GM12878 (cell line): ENCODE measurements around the gene NPLOC4. TPM values are rescaled to one million over a fixed set of nuclear protein-coding genes. Genes with fewer than 3 reads are reported as not detected.

Experiments
- ATAC-seq: fragments of 200-7000 bp; cut with Tn5 transposase; 3 replicates; pipeline ENCODE4 v1.9.1; 2020; ENCODE audit warnings: mild to moderate bottlenecking, moderate library complexity
- BruUV-seq: library from RNA; stranded (reverse); fragments of 400-500 nt; replicated peaks from 2 replicates; lab custom pipeline; 2021; lab: Mats Ljungman, UMichigan
- CTCF ChIA-PET: fragments of 300-600 bp; sonication (Branson Sonifier 250); formaldehyde crosslinking; extraction: SDS; loops from one replicate; lab custom pipeline; 2021; ENCODE audit warnings: inconsistent platforms; lab: Yijun Ruan, JAX
- POLR2A ChIA-PET: fragments of 350-600 bp; formaldehyde crosslinking; extraction: SDS; loops from one replicate; lab custom pipeline; 2021; ENCODE audit warnings: inconsistent platforms; lab: Charles Lee
- RAD21 ChIA-PET: fragments of 300-600 bp; sonication (Branson Sonifier 250); formaldehyde crosslinking; loops from one replicate; lab custom pipeline; 2023; ENCODE audit warnings: antibody characterized with exemption; ENCODE audit not compliant: unreplicated experiment; lab: Charles Lee
- SMC1A ChIA-PET: fragments of 300-600 bp; sonication (Branson Sonifier 250); formaldehyde crosslinking; loops from one replicate; lab custom pipeline; 2023; ENCODE audit not compliant: unreplicated experiment, uncharacterized antibody; lab: Charles Lee
- DNase-seq: peaks from one replicate; pipeline ENCODE4 v3.0.0-alpha.2; 2011; ENCODE audit warnings: low read depth, low spot score
- FAIRE-seq: peaks from 3 replicates; lab custom pipeline; 2011; peaks lifted over from hg19 to GRCh38; lab: Jason Lieb, UNC
- H2AFZ ChIP-seq: 2 replicates; pipeline ENCODE4 v1.6.0; 2011; ENCODE audit warnings: low read depth, low read length, control low read depth; ENCODE audit not compliant: control insufficient read depth
- H3K27ac ChIP-seq: 2 replicates; pipeline ENCODE4 v1.5.1; 2011; ENCODE audit warnings: control low read depth; ENCODE audit not compliant: control insufficient read depth, insufficient read depth
- H3K27me3 ChIP-seq, 2 experiments: replicated peaks in 1 of 2; 2 replicates each; pipeline versions ENCODE4 v1.6.0 to v1.6.1; 2011; ENCODE audit warnings: low read length in 1 of 2; ENCODE audit not compliant: control insufficient read depth in 2 of 2, insufficient read depth in 2 of 2
- H3K36me3 ChIP-seq, 2 experiments: 2 replicates each; pipeline ENCODE4 v1.5.1; 2011; ENCODE audit warnings: low read length in 1 of 2; ENCODE audit not compliant: control insufficient read depth in 2 of 2, insufficient read depth in 2 of 2
- H3K4me1 ChIP-seq: 2 replicates; pipeline ENCODE4 v1.6.1; 2011; ENCODE audit warnings: mild to moderate bottlenecking, low read length, moderate library complexity, mixed read lengths; ENCODE audit not compliant: control insufficient read depth, insufficient read depth
- H3K4me2 ChIP-seq: 2 replicates; pipeline ENCODE4 v1.6.0; 2011; ENCODE audit warnings: control low read depth; ENCODE audit not compliant: control insufficient read depth, insufficient read depth
- H3K4me3 ChIP-seq: fragments of 200-600 bp; sonication (generic); 2 replicates; pipeline ENCODE4 v1.5.1; 2016
- H3K79me2 ChIP-seq: 2 replicates; pipeline ENCODE4 v1.6.0; 2011; ENCODE audit warnings: low read length; ENCODE audit not compliant: control insufficient read depth, insufficient read depth
- H3K9ac ChIP-seq: 2 replicates; pipeline ENCODE4 v1.8.0; 2011; ENCODE audit warnings: low read length, control low read depth, mixed read lengths; ENCODE audit not compliant: control insufficient read depth, insufficient read depth
- H3K9me3 ChIP-seq: replicated peaks from 3 replicates; pipeline ENCODE4 v1.5.1; 2011; ENCODE audit warnings: mild to moderate bottlenecking, low read length; ENCODE audit not compliant: control insufficient read depth, insufficient read depth
- H4K20me1 ChIP-seq: 2 replicates; pipeline ENCODE4 v1.6.0; 2011; ENCODE audit not compliant: control insufficient read depth, insufficient read depth
- CHD2 ChIP-seq: IDR thresholded peaks from 2 replicates; pipeline ENCODE4 v1.6.1; 2011; ENCODE audit warnings: low read depth, low read length, improper control_type of control experiment, borderline replicate concordance
- ETV6 ChIP-seq, 2 experiments: fragments of 450-650 bp in 1 of 2; IDR thresholded peaks in 1 of 2; conservative IDR thresholded peaks in 1 of 2; 2 replicates each; pipeline ENCODE4 v1.6.1; 2014; ENCODE audit warnings: antibody characterized with exemption in 1 of 2, borderline replicate concordance in 1 of 2, low read depth in 1 of 2, mild to moderate bottlenecking in 1 of 2, moderate library complexity in 1 of 2
- FOXM1 ChIP-seq: IDR thresholded peaks from 2 replicates; pipeline ENCODE4 v1.6.1; 2012; ENCODE audit warnings: low read depth, mild to moderate bottlenecking, inconsistent platforms, low read length, moderate library complexity
- IKZF1 ChIP-seq: fragments of 450-650 bp; conservative IDR thresholded peaks from 2 replicates; pipeline ENCODE4 v1.6.1; 2017; ENCODE audit warnings: antibody characterized with exemption, mild to moderate bottlenecking
- KLF5 ChIP-seq: fragments of 450-650 bp; IDR thresholded peaks from 2 replicates; pipeline ENCODE4 v1.6.1; 2014; ENCODE audit warnings: mild to moderate bottlenecking; ENCODE audit not compliant: partially characterized antibody
- MEF2A ChIP-seq: IDR thresholded peaks from 2 replicates; pipeline ENCODE4 v1.6.1; 2011; ENCODE audit warnings: low read depth, mild to moderate bottlenecking, low read length, moderate library complexity; ENCODE audit not compliant: insufficient read depth
- NFYA ChIP-seq: IDR thresholded peaks from 2 replicates; pipeline ENCODE4 v1.6.1; 2011; ENCODE audit warnings: low read depth, mild to moderate bottlenecking, low read length, improper control_type of control experiment, borderline replicate concordance
- PML ChIP-seq: IDR thresholded peaks from 2 replicates; pipeline ENCODE4 v1.6.1; 2012; ENCODE audit warnings: low read length, inconsistent platforms
- RAD51 ChIP-seq: fragments of 450-650 bp; IDR thresholded peaks from 2 replicates; pipeline ENCODE4 v1.6.1; 2016; ENCODE audit warnings: moderate library complexity, mild to moderate bottlenecking, inconsistent platforms
- WRNIP1 ChIP-seq: IDR thresholded peaks from 2 replicates; pipeline ENCODE4 v1.6.1; 2011; ENCODE audit warnings: low read depth, low read length, improper control_type of control experiment, borderline replicate concordance
- ZNF274 ChIP-seq: IDR thresholded peaks from one replicate; pipeline ENCODE4 v1.8.0; 2011; ENCODE audit not compliant: insufficient read length, insufficient read depth
- WGBS: methylation state at CpG from one replicate; pipeline ENCODE4 v1.1.6; 2016; ENCODE audit warnings: low lambda C conversion rate; ENCODE audit not compliant: insufficient replicate concordance, insufficient coverage; ENCODE audit errors: missing lambda C conversion rate; 5-methylcytosine and 5-hydroxymethylcytosine counted together
- in situ Hi-C: fragments of 300-500 bp; cut with MboI; formaldehyde crosslinking; loops from 9 replicates; pipeline ENCODE4 v1.14.3; 2018; ENCODE audit warnings: mixed read lengths
- intact Hi-C: fragments of 100-400 bp; cut with micrococcal nuclease; formaldehyde crosslinking; loops from one replicate; pipeline ENCODE4 v1.14.2; 2022; ENCODE audit not compliant: unreplicated experiment
- polyA plus RNA-seq, 11 experiments: library from polyadenylated mRNA; depleted of rRNA in 4 of 11; unstranded in 6 of 11; stranded (reverse) in 5 of 11; fragments of >200 nt; fragmentation: Nextera tagmentation in 4 of 11; fragmentation: Illumina TruSeq in 1 of 11; extraction: Ambion mirVana in 4 of 11; extraction: Trizol in 1 of 11; gene quantifications; 1 replicate in 1 of 11; 2 replicates in 10 of 11; pipeline versions ENCODE4 v1.2.1 to v1.2.3, GENCODE V29; 2011 to 2016; ENCODE audit warnings: inconsistent platforms in 2 of 11, missing spikeins in 2 of 11, low read depth in 1 of 11
- total RNA-seq, 4 experiments: library from RNA; depleted of rRNA in 3 of 4; stranded (reverse); fragments of >200 nt in 3 of 4; fragmentation: Illumina TruSeq in 1 of 4; extraction: Trizol in 1 of 4; gene quantifications; 2 replicates each; pipeline versions ENCODE4 v1.2.1 to v1.2.3, GENCODE V29; 2013 to 2021
- TF ChIP-seq, protein P1 (sequence below): fragments of 450-650 bp; IDR thresholded peaks from 2 replicates; pipeline ENCODE4 v1.6.1; 2016; ENCODE audit warnings: mild to moderate bottlenecking
- TF ChIP-seq, protein P2 (sequence below): fragments of 450-650 bp; IDR thresholded peaks from 2 replicates; pipeline ENCODE4 v1.6.1; 2018; ENCODE audit warnings: borderline replicate concordance, mild to moderate bottlenecking; ENCODE audit not compliant: partially characterized antibody
- TF ChIP-seq, protein P3 (sequence below): IDR thresholded peaks from 2 replicates; pipeline ENCODE4 v1.6.1; 2012; ENCODE audit warnings: low read length, inconsistent platforms
- TF ChIP-seq, protein P4 (sequence below): IDR thresholded peaks from 2 replicates; pipeline ENCODE4 v1.6.1; 2012; ENCODE audit warnings: low read depth, low read length, improper control_type of control experiment
- TF ChIP-seq, protein P5 (sequence below): IDR thresholded peaks from 2 replicates; pipeline ENCODE4 v1.6.1; 2011; ENCODE audit warnings: low read depth, low read length, improper control_type of control experiment, borderline replicate concordance

Gene NPLOC4
- total and polyA plus RNA-seq, 10 of the 15 experiments (the other 5 are each of a cell fraction or from before 2014, with no cell fraction given) = 1.5 to 83.7 (median 45.8) TPM

DNA sequence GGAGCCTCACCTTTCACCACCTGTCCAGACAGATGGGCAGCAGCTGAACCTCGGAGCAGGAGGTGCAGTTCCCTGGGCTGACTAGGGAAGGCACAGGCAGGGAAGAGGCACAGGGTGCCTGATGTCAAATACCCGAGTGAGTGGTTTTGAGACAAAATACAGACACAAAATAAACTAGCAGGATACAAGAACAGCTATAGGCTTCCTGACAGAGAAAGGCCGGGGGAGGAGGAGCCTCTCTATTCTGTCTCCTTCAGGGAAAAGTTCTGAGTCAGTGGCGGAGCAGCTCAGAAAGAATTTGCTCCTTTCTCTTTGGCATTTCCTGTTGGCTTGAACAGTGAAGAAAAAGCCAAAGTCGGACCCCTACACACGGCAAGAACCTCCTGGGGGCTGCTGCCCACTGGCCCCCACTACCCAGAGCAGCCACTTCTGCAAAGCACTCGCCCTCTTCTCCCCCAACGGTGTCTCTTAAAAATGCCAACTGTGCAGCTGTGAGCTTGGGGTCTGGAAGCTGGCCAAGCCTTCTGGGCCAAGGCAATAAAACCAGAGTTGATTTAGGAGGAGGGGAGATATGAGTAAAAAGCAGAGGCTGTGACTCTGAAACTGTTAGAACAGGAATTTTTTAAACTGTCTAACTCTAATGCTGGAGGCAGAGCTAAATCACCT is 70.3 kb downstream of the NPLOC4 start (continued):
- TF ChIP-seq, protein P1, sequence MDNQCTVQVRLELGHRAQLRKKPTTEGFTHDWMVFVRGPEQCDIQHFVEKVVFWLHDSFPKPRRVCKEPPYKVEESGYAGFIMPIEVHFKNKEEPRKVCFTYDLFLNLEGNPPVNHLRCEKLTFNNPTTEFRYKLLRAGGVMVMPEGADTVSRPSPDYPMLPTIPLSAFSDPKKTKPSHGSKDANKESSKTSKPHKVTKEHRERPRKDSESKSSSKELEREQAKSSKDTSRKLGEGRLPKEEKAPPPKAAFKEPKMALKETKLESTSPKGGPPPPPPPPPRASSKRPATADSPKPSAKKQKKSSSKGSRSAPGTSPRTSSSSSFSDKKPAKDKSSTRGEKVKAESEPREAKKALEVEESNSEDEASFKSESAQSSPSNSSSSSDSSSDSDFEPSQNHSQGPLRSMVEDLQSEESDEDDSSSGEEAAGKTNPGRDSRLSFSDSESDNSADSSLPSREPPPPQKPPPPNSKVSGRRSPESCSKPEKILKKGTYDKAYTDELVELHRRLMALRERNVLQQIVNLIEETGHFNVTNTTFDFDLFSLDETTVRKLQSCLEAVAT = no peak

DNA sequence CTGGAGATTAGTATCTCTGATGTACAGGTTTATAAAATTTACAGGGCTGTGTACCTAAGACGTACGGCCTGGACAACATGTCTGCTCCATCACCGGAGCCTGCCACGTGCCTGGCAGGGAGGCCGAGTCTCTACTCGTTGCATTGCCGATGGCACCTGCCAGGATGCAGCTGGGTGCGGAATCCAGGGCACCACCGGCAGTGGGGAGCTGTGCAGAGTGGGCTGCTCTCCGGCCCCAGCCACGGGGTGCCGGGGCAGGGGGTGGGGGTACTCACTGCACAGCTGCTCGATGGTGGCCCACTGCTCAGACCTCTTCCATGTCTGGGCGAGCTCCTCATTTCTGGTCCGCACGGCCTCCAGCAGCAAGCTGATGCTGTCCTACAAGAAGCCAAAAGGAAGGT is 71.7 kb downstream of the NPLOC4 start:
- Histone ChIP-seq H4K20me1 (no peaks in the 10 kb centered on the region), H2AFZ (no peak overlapping the region), H3K4me1 (peaks cover 20% of the 10 kb centered on the region), H3K27ac (no peak overlapping the region), H3K27me3 (no peaks in the 10 kb centered on the region), H3K9me3 (no peaks in the 10 kb centered on the region), H3K9ac (no peak overlapping the region), H3K4me2 (no peak overlapping the region), H3K36me3 (peaks cover 30 to 40% of the 10 kb centered on the region in 2 experiments), H3K4me3 (no peak overlapping the region), H3K79me2 (no peaks in the 10 kb centered on the region)
- RAD21 ChIA-PET = no interaction called here
- CTCF ChIA-PET = no interaction called here
- in situ Hi-C loops = no loop called here
- FAIRE-seq (no peak), ATAC-seq (no peak), DNase-seq (no peak)
- POLR2A ChIA-PET = no interaction called here
- no TSS peak for BruUV-seq
- intact Hi-C loops = no loop called here
- SMC1A ChIA-PET = no interaction called here
- WGBS = 94% methylated on average over 13 of the region's 16 CpGs
- TF ChIP-seq, protein P2, sequence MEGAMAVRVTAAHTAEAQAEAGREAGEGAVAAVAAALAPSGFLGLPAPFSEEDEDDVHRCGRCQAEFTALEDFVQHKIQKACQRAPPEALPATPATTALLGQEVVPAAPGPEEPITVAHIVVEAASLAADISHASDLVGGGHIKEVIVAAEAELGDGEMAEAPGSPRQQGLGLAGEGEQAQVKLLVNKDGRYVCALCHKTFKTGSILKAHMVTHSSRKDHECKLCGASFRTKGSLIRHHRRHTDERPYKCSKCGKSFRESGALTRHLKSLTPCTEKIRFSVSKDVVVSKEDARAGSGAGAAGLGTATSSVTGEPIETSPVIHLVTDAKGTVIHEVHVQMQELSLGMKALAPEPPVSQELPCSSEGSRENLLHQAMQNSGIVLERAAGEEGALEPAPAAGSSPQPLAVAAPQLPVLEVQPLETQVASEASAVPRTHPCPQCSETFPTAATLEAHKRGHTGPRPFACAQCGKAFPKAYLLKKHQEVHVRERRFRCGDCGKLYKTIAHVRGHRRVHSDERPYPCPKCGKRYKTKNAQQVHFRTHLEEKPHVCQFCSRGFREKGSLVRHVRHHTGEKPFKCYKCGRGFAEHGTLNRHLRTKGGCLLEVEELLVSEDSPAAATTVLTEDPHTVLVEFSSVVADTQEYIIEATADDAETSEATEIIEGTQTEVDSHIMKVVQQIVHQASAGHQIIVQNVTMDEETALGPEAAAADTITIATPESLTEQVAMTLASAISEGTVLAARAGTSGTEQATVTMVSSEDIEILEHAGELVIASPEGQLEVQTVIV = no peak
- TF ChIP-seq ZNF274 (no peak), IKZF1 (no peak), RAD51 (no peak), ETV6 (conservative IDR thresholded peaks at IDR 0.05 in 1 of 2, IDR thresholded peaks at IDR 0.05 in 1 of 2; ENCODE audit: borderline replicate concordance in 1 of 2, low read depth in 1 of 2) (no peak), MEF2A (no peak), NFYA (no peak), WRNIP1 (no peak), PML (no peak), CHD2 (no peak), FOXM1 (no peak), KLF5 (no peak)
- TF ChIP-seq, protein P3, sequence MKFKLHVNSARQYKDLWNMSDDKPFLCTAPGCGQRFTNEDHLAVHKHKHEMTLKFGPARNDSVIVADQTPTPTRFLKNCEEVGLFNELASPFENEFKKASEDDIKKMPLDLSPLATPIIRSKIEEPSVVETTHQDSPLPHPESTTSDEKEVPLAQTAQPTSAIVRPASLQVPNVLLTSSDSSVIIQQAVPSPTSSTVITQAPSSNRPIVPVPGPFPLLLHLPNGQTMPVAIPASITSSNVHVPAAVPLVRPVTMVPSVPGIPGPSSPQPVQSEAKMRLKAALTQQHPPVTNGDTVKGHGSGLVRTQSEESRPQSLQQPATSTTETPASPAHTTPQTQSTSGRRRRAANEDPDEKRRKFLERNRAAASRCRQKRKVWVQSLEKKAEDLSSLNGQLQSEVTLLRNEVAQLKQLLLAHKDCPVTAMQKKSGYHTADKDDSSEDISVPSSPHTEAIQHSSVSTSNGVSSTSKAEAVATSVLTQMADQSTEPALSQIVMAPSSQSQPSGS = no peak
- TF ChIP-seq, protein P4, sequence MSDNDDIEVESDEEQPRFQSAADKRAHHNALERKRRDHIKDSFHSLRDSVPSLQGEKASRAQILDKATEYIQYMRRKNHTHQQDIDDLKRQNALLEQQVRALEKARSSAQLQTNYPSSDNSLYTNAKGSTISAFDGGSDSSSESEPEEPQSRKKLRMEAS = no peak
- TF ChIP-seq, protein P5, sequence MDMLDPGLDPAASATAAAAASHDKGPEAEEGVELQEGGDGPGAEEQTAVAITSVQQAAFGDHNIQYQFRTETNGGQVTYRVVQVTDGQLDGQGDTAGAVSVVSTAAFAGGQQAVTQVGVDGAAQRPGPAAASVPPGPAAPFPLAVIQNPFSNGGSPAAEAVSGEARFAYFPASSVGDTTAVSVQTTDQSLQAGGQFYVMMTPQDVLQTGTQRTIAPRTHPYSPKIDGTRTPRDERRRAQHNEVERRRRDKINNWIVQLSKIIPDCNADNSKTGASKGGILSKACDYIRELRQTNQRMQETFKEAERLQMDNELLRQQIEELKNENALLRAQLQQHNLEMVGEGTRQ = no peak
